ENCODE measurements around the gene PKIB.
"Not testable (repeated sequence)": the region's sequence is repeated elsewhere in the genome, so short reads cannot be mapped to it uniquely, and the experiment has no call there.

The PKIB gene

GRCh38 chr6:122609881-122610689 lies at the start of gene PKIB:
PKIB (plus strand) TSS chr6:122610405; CDS start chr6:122717795, 107,390 bp downstream.
- DNase-seq: peak; percentile 74

GRCh38 chr6:122563364-122564052 lies 46.7 kb upstream of the PKIB start:
- DNase-seq: no peak

GRCh38 chr6:122564230-122564629 lies 46.0 kb upstream of the PKIB start:
- DNase-seq: no peak

- no peak for DNase-seq
Observed at GRCh38 chr6:122565708-122566107, 44.5 kb upstream of the PKIB start.

GRCh38 chr6:122567034-122567433 lies 43.2 kb upstream of the PKIB start:
- DNase-seq: no peak

- no peak for DNase-seq
Observed at GRCh38 chr6:122568350-122568749, 41.9 kb upstream of the PKIB start.

GRCh38 chr6:122568797-122569221 lies 41.4 kb upstream of the PKIB start:
- no peak for DNase-seq

GRCh38 chr6:122569230-122569771 lies 40.9 kb upstream of the PKIB start:
- DNase-seq: no peak

GRCh38 chr6:122571888-122572287 lies 38.3 kb upstream of the PKIB start:
- no peak for DNase-seq

- DNase-seq: no peak
Observed at GRCh38 chr6:122576888-122577287, 33.3 kb upstream of the PKIB start.

GRCh38 chr6:122578961-122579360 lies 31.2 kb upstream of the PKIB start:
- DNase-seq: no peak

- DNase-seq: no peak
Observed at GRCh38 chr6:122580737-122581136, 29.5 kb upstream of the PKIB start.

- no peak for DNase-seq
Observed at GRCh38 chr6:122589115-122589514, 21.1 kb upstream of the PKIB start.

- DNase-seq: not testable (repeated sequence)
Observed at GRCh38 chr6:122598295-122598694, 11.9 kb upstream of the PKIB start.

- no peak for DNase-seq
Observed at GRCh38 chr6:122604676-122605075, 5.5 kb upstream of the PKIB start.

- DNase-seq: peak; percentile 11
Observed at GRCh38 chr6:122610690-122611455, 668 bp downstream of the PKIB start.

- DNase-seq: no peak
Observed at GRCh38 chr6:122612838-122613237, 2.6 kb downstream of the PKIB start.

- DNase-seq: no peak
Observed at GRCh38 chr6:122614303-122614702, 4.1 kb downstream of the PKIB start.

- no peak for DNase-seq
Observed at GRCh38 chr6:122615409-122615808, 5.2 kb downstream of the PKIB start.

GRCh38 chr6:122616877-122617276 lies 6.7 kb downstream of the PKIB start:
- no peak for DNase-seq

- no peak for DNase-seq
Observed at GRCh38 chr6:122619309-122619708, 9.1 kb downstream of the PKIB start.

GRCh38 chr6:122620428-122620827 lies 10.2 kb downstream of the PKIB start:
- no peak for DNase-seq

- no peak for DNase-seq
Observed at GRCh38 chr6:122620902-122621301, 10.7 kb downstream of the PKIB start.
